Measurements from ENCODE around the gene RASL10B.

DNA sequence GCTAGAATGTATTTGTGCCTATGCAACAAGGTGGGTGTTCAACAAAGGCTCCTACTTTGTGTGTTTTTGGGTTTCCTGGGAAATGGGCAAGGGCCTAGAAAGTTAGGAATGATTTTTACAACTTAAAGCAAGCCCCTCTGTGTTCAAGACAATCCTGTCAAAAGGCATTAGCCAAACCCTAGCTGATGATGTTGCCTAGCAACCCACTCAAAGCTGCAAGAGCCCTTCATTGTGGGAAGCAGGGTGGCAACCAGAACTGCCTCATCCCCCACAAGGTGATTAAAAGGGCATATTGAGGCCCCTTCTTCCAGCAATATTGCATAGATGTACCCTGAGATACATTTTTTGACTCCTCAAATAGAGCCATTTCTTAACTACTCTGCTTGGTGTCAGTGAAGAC, 16.0 kb upstream of the RASL10B start:
- TF ChIP-seq POLR2A (IDR thresholded peaks at IDR 0.05), result no peak
- TF ChIP-seq, protein P1, sequence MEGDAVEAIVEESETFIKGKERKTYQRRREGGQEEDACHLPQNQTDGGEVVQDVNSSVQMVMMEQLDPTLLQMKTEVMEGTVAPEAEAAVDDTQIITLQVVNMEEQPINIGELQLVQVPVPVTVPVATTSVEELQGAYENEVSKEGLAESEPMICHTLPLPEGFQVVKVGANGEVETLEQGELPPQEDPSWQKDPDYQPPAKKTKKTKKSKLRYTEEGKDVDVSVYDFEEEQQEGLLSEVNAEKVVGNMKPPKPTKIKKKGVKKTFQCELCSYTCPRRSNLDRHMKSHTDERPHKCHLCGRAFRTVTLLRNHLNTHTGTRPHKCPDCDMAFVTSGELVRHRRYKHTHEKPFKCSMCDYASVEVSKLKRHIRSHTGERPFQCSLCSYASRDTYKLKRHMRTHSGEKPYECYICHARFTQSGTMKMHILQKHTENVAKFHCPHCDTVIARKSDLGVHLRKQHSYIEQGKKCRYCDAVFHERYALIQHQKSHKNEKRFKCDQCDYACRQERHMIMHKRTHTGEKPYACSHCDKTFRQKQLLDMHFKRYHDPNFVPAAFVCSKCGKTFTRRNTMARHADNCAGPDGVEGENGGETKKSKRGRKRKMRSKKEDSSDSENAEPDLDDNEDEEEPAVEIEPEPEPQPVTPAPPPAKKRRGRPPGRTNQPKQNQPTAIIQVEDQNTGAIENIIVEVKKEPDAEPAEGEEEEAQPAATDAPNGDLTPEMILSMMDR (IDR thresholded peaks at IDR 0.05), result no peak
